Measurements from ENCODE around the gene OR11A1.

The OR11A1 gene, protein sequence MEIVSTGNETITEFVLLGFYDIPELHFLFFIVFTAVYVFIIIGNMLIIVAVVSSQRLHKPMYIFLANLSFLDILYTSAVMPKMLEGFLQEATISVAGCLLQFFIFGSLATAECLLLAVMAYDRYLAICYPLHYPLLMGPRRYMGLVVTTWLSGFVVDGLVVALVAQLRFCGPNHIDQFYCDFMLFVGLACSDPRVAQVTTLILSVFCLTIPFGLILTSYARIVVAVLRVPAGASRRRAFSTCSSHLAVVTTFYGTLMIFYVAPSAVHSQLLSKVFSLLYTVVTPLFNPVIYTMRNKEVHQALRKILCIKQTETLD

DNA sequence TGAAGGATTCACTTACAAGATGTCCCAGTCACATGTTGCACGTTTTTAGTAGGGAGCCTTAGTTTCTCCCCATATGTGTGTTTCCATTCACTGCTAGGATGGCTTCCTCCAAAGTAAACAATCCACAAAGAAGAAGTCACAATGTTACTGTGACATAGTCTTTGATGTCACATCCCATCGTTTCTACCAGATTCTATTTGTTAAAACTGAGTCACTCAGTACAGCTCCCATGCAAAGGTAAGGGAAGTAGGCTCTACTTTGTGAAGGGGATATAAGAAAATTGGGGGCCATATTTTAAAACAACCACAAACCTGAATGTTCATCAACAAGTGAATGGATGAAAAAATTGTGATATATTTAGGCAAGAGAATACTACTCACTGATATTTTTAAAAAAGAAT, at the start of gene OR11A1, which contains the start of gene OR2H1:
Gene OR11A1 (minus strand): TSS at position 101 of the 400 bp plus-strand sequence. CDS start 29,430 bp downstream, outside the sequence.
Gene OR2H1 (plus strand): TSS at position 185 of the 400 bp plus-strand sequence. CDS start 4,615 bp downstream, outside the sequence.
- DNase-seq (ENCODE audit: low spot score), result no peak

DNA sequence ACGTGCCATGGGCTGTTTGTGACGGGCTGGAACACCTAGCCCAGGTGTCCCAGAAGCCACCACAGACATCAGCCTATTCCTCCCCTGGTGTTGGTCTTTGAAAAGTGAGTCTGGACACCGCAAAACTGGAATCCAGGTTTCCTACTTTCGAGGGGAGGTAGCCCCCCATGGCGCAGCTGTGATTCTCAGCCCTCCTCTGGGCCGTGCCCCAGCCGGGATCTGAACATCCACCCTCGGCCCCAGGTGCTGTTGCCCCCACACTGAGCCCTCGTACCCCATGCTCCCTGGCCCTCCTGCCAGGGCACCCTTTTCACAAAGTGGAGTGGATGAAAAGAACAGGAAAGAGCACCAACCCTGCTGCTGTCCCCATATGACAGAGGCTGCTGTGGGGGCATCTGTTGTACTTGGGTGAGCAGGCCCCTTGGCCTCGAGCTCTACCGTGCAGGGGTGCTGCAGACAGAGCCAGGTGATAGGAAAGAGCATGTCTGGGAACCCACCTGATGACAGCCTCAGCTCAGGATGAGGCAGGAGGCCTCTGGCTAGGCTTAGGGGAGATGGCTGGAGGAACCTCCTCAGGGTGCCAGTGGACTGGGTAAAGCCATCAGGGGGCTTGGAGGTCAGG, 49.7 kb upstream of the OR11A1 start:
- DNase-seq (ENCODE audit: low spot score), result no peak

DNA sequence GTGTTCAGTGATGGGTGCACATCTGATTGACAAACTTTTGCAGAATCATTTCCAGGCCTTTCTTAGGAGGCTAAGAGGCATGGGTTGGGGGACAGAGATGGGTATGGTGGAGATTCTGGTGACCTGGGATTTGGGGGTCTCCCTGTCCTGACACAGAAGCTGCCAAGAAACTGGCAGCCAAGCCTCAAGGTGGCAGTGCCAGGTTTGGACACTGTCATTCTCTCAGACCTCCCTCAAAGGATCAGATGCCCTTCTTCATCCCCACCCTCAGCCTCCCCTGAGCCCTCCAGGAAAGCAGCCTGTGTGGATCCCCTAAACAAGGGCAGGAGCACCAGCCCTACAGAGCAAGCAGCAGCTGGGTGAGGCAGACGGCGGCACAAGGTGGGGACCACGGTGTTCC, 48.9 kb upstream of the OR11A1 start:
- no peak for DNase-seq (ENCODE audit: low spot score)

DNA sequence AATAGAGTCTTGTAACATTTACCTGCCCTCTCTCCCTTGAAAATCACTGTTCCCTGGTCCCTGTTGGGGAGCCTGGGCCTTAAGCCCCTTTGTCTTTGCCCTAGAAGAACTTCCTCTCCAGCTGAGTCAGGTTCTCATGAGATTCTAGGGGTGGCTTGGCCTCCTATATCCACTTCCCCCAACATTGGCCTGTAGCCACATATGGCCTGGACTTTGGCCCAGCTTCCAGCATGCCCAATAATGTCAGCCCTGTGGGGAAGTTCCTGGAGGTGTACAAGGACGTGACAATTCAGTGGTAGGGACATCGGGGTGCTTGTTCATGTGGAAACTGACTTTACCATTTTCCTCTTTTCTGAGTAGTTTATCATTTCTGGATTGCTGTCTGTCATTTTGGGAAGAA, 48.1 kb upstream of the OR11A1 start:
- no peak for DNase-seq (ENCODE audit: low spot score)

- DNase-seq (ENCODE audit: low spot score), result no peak
Measured at GRCh38 chr6:29502597-29502996, 45.7 kb upstream of the OR11A1 start.

- no peak for DNase-seq (ENCODE audit: low spot score)
Measured at GRCh38 chr6:29502181-29502580, 45.3 kb upstream of the OR11A1 start.

- DNase-seq (ENCODE audit: low spot score), result no peak
Measured at GRCh38 chr6:29501106-29501505, 44.2 kb upstream of the OR11A1 start.

- DNase-seq (ENCODE audit: low spot score), result no peak
Measured at GRCh38 chr6:29500594-29500993, 43.7 kb upstream of the OR11A1 start.

DNA sequence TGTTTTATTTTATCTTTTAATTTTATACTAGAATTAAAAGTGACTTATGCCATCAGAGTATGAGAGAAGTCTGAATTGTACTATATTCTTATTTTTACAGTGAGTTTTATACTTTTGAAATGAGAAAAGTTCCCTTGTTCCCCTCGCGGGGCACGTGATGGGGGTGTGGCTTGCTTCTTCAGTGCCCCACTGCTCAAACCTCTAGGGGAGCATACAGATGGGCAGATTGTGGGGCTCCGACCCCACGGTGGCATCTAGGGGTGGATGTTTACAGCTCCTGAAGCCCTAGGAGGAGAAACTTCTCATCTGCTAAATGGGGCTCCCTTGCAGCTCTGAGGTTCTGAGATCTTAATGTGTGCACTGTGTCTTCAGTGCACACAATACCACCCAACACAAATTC, 42.8 kb upstream of the OR11A1 start:
- DNase-seq (ENCODE audit: low spot score), result no peak

DNA sequence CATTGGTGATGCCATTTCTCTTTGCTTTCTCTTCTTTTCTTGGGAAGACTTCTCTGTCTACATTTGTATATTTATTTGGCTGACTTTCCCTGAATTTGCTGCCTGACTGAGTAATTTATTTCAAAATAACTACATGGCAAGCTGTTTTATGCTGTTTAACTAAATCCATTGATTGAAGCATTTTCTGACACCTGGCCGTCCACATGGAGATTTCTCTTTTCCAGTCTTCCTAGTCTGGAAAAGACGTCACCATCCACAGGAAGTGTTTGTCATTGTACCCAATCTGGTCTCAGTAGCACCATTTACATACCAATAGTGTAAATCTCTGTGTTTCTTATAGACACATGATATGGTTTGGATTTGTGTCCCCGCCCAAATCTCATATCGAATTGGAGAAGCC, 40.1 kb upstream of the OR11A1 start:
- DNase-seq (ENCODE audit: low spot score), result no peak

GRCh38 chr6:29495571-29495970, 38.7 kb upstream of the OR11A1 start:
- DNase-seq (ENCODE audit: low spot score), result no peak

DNA sequence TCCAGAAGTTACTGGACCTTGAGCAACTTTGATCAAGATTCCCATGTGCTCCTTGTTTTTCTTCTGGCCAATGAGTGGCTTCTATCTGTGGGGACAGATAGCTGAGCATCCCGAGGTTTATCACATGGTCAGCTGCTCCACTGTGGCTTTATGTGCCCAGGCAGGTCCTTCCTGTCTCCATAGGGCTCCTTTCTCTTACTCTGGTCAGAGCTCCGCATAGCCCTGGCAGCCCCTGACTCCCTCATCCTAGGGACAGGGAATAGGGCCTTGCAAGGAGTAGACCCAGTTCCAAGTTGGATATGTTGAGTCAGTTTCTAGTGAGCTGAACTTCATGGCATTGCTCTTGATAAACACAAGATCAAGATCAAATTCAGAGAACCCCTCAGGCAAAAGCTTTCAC, 37.3 kb upstream of the OR11A1 start:
- DNase-seq (ENCODE audit: low spot score), result no peak

DNA sequence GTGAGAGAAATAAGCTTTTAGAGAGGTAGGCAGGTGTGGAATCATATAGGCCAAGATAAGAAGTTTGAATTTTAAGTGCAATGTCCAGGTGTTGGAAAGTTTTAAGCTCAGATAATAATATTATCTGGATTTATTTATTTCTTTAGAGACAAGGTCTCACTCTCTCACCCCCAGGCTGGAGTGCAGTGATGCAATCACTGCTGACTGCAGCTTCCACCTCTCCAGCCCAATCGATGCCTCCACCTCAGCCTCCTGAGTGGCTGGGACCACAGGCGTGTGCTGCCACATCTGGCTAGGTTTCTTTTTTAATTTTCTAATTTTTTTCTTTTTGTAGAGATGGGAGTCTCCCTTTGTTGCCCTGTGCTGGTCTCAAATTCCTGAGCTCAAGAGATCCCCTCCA, 36.4 kb upstream of the OR11A1 start:
- no peak for DNase-seq (ENCODE audit: low spot score)

DNA sequence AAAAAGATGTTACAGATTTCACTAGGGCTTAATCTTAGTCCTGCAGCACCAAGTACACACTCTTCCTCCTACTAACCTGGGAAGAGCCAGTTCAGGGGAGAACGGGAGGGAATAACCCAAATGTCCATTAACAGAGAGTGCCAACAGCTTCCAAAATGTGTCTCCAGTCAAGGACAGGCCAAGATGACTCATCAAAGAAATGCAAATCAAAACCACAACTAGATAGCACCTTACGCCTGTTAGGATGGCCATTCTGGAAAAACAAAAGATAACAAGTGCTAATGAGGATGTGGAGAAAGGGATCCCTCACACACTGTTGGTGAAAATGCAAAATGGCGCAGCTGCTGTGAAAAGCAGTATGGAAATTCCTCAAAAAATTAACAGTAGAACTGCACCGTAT, 34.7 kb upstream of the OR11A1 start:
- DNase-seq (ENCODE audit: low spot score), result no peak

GRCh38 chr6:29490552-29490951, 33.7 kb upstream of the OR11A1 start:
- no peak for DNase-seq (ENCODE audit: low spot score)

GRCh38 chr6:29490055-29490454, 33.2 kb upstream of the OR11A1 start:
- no peak for DNase-seq (ENCODE audit: low spot score)

DNA sequence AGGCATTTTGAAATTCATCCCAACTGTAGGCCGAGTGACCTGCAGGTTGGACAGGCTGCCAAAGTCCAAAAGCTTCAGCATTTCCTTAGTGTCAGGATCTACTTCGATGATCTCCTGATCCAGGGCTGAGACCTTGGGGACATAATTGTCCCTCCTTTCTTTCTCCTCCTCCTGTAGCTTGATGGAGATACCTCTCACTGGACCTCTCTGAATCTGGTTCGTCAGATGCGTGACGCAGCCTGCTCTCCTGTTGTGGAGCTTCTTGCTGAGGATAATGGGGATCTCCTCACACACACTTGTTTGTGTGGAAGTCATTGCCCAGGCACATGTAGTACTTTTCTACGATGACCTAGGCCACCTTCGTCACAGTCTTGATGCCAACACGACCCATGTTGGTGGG, 32.4 kb upstream of the OR11A1 start:
- DNase-seq (ENCODE audit: low spot score), result no peak

GRCh38 chr6:29488874-29489273, 32.0 kb upstream of the OR11A1 start:
- no peak for DNase-seq (ENCODE audit: low spot score)

- no peak for DNase-seq (ENCODE audit: low spot score)
Measured at GRCh38 chr6:29487660-29488059, 30.8 kb upstream of the OR11A1 start, which contains the start of gene MAS1L. MAS1L (minus strand) TSS chr6:29487956; CDS start chr6:29487902, 54 bp downstream.

DNA sequence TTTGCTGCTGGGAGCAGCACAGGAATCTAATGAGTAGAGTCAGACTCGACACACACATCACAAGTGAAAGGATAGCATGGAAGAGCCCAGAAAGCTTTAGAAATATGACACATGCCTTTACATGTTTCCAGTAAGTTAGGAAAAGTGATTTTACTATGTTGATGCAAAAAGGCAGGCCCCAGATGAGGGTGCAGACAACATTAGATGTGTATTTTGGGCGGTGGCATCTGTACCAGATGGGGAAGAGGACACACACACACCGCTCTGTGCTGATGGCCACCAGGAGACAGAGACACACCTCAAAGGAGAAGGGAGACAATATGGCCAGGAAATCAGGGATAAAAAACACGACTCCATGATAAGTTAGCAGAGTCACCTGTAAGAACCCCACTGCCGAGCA, 30.3 kb upstream of the OR11A1 start:
- DNase-seq (ENCODE audit: low spot score), result no peak

DNA sequence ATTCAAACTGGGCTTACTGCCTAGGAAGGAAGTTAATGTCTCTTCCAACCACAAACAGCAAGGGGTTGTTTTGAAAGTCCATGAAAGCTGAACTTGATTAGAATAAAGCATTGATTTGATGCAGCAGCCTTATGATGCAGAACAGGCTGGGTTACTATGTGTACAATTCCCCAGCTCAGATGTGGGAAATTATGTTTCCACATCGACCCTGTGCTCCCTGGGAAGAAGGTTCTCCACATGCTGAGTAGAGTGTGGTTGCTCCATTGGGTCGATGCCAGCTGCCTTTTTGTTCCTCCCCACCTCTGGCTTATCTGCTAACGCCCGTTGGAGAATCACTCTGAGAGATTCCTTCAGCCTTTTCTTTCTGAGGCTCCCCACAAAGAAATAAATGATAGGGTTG, 29.7 kb upstream of the OR11A1 start:
- no peak for DNase-seq (ENCODE audit: low spot score)

- no peak for DNase-seq (ENCODE audit: low spot score)
Measured at GRCh38 chr6:29483735-29484134, 26.9 kb upstream of the OR11A1 start.

GRCh38 chr6:29483186-29483585, 26.3 kb upstream of the OR11A1 start:
- DNase-seq (ENCODE audit: low spot score), result no peak

DNA sequence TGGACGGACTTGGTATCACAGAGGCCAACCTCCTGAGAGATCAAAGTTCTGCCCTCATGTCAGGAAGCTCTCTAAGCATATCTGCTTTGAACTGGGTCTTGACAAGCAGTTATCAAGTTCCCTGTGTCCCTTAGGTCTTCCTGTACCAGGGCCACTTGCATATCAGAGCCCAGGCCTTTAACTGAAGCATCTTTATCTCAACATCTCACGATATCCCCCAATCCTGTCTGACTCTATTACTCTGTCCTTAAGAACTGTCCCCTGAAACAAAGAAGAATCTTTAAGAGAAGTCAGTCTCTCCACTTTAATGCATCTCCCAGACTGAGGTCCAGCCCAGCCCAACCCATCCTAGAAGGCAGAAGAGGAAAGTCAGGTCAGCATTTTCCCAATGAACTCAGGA, 22.7 kb upstream of the OR11A1 start:
- DNase-seq (ENCODE audit: low spot score), result no peak

Data from CD4-positive, alpha-beta T cell treated with Interleukin-6 at 100 ng/mL for 8 hours (primary cell).